GM21360 (cell line): ENCODE measurements around the gene DMRT2.

Experiments used
- ATAC-seq: cut with Tn5 transposase; IDR thresholded peaks from one replicate; pipeline ENCODE4 v1.9.1; 2021; ENCODE audit warnings: mild to moderate bottlenecking, moderate library complexity; ENCODE audit not compliant: unreplicated experiment

Gene DMRT2

DNA sequence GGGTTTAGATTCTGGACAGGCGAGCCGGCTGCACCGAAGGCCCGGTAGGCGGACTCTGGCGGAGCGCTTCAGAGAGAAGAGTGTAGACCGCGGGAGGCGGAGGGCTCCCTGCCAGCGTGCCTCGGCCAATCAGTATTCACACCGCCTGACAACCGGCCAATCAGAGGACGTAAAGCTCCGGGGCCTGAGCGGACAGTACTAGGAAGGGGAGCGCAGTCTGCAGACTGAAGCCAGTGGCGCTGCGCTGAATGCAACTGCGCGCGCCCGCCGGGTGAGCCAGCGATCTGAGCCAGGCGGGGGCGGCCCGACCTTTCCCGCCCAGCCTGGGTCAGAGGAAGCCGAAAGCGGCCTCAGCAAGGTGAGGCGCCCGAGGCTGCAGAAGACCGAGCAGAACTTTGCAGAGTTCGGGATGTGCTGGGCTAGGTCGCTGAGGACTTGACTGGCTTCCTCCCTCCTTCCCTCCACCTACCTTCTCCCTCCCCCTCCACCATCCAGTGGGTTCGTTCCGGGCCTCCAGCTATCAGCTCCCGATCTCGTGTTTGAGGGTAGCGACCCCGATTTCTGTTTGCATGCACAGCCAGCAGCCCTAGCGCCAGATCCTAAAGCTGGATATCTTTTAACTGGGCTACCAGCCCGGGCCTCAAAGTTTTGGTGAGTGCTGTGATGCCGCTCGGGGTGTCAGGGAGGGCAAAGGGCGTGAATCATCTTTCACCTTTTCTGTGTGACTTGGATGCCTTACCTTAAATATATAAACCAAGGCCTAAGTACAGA is at the start of gene DMRT2:
Gene DMRT2 (plus strand): TSS at position 233 of the 771 bp plus-strand sequence. CDS start 1,257 bp downstream, outside the sequence.
- no peak for ATAC-seq

- ATAC-seq, result no peak
These were observed 48.3 kb upstream of the DMRT2 start for GRCh38 chr9:1001838-1002237.

DNA sequence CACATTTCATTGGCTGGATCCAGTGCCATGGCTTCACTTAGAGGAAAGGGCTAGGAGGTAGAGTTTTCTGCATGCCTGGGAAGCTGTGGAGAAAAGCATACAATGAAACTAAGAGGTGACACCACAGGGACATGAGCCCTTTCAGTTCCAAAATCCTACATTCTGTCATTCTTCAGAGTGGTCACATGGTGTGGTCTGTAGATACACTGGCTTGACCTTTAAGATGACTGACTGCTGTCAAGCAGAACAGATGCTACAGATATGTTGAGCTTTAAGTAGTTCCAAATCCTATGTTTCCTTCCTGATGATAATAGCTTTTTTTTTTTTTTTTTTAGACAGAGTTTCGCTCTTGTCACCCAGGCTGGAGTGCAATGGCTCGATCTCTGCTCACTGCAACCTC is 47.5 kb upstream of the DMRT2 start:
- peak; percentile 41 for ATAC-seq

- peak; percentile 42 for ATAC-seq
These were observed 45.0 kb upstream of the DMRT2 start for GRCh38 chr9:1005043-1005667.

GRCh38 chr9:1007312-1007711 is 42.8 kb upstream of the DMRT2 start:
- ATAC-seq, result no peak

DNA sequence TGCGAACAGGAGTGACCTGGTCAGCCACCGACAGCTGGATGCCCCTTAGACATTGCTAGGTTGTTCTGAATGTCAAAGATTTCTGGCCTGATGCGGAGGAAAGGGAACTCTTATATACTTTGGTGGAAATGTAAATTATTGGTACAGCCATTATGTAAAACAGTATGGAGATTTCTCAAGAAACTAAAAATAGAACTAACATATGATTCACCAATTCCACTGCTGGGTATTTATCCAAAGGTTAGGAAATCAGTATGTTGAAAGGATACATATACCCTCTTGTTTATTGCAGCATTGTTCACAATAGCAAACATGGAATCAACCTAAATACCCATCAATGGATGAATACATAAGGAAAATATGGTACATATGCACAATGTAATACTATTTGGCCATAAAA is 41.9 kb upstream of the DMRT2 start:
- ATAC-seq, result no peak

GRCh38 chr9:1009101-1009707 is 41.0 kb upstream of the DMRT2 start:
- peak; percentile 97 for ATAC-seq

- no peak for ATAC-seq
These were observed 37.1 kb upstream of the DMRT2 start for GRCh38 chr9:1013021-1013420.

DNA sequence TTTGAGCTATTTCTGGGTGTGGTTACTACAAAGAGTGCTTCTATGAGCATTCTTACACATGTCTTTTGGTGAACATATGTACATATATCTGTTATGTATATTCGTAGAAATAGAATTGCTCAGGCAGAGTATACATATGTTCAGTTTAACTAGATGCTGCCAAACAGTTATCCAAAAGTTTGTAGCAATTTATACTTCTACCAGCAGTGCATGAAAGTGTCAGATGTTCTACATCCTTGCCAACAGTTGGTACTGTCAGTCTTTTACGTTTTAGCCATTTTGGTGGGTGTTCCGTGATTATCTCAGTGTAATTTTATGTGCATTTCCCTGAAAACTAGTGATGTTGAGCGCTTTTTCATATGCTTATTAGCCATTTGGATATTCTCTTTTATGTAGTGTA is 35.9 kb upstream of the DMRT2 start:
- no peak for ATAC-seq

GRCh38 chr9:1014640-1015039 is 35.5 kb upstream of the DMRT2 start:
- ATAC-seq, result no peak

- ATAC-seq, result peak; percentile 72
These were observed 32.0 kb upstream of the DMRT2 start for GRCh38 chr9:1018121-1018520.

GRCh38 chr9:1024112-1024511 is 26.0 kb upstream of the DMRT2 start:
- no peak for ATAC-seq

GRCh38 chr9:1025131-1025530 is 25.0 kb upstream of the DMRT2 start:
- ATAC-seq, result no peak

DNA sequence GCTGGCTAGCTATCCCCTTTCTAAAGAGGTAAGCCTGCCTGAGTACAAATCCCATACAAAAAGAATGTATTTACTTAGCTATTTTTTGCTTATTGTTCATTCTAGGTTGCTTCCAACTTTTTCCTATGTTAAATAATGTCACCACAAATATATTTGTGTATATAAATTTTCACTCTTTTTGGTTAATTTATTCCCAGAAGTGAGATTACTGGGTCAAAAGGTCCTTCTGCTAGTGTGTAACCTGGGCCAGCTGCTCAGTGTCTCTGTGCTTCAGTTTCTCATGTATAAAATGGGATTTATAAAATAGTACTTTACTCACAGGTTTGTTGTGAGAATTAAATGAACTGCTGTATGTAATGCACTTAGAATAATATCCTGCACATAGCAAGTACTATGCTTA is 23.9 kb upstream of the DMRT2 start:
- no peak for ATAC-seq

DNA sequence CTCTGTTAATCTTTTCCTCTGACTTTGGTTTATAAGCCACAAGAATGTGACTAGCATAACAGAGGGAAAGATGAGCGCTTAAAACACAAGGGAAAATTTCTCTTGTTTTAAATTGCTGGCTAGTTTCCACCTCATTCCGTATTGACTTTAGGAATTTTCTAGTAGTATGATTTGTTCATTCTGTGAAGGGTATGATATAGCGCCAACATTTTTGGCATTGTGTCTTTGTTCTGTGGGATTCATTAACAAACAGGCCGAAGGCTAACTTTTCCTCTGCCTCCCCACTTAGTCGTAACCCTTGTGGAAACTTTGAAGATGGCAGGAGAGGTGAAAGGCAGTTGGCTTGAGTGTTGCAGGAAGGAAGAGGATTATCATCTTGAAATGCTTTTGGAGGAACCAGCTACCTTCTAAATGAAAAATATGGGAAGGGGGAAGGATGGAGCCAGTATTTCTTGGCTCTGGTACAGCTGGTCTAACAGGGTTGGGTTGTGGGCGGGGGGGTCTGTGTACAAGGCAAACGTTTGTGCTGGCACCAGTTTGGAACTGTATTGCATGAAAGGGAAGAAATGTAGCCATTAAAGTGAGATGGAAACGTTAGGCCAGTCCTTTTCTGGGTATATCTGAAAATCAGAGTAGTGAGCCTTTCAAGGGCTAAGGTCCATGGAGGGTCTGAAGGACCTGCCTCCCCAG is 21.5 kb upstream of the DMRT2 start:
- ATAC-seq, result no peak

- no peak for ATAC-seq
These were observed 18.1 kb upstream of the DMRT2 start for GRCh38 chr9:1031951-1032601.

DNA sequence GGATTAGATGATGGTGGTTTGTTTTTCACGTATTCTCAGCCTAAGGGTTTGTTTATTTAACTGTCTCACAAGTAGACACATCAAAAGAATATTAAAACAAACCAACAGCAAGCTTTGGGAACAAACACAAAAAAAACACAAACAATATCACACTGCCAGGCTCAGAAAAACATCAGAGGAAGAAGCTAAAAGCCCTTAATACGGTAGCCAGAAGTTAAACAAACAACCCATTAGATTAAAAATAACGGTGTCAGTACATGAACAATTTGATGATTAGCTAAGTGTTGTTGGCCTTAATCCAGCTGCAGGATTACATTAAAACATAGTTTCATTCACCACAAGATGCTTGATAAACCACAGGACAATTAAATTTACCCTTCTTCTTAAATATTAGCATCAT is 15.9 kb upstream of the DMRT2 start:
- ATAC-seq, result no peak

- ATAC-seq, result no peak
These were observed 10.6 kb upstream of the DMRT2 start for GRCh38 chr9:1039589-1039988.

- no peak for ATAC-seq
These were observed 7.7 kb upstream of the DMRT2 start for GRCh38 chr9:1042466-1042865.

GRCh38 chr9:1044643-1045042 is 5.5 kb upstream of the DMRT2 start:
- ATAC-seq, result no peak
